ENCODE measurements around the gene LRRC49.
"Not testable (repeated sequence)": the region's sequence is repeated elsewhere in the genome, so short reads cannot be mapped to it uniquely, and the experiment has no call there.

DNA sequence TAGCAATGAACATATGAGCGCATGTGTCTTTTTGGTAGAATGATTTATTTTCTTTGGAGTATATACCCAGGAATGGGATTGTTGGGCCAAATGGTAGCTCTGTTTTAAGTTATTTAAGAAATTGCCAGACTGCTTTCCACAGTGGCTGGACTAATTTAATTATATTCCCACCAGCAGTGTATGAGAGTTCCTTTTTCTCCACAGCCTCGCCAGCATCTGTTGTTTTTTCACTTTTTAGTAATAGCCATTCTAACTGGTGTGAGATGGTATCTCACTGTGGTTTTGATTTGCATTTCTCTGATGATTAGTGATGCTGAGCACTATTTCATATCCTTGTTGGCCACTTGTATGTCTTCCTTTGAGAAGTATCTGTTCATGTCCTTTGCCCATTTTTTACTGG, 153.5 kb downstream of the LRRC49 start:
- not testable (repeated sequence) for TF ChIP-seq CTCF (conservative IDR thresholded peaks at IDR 0.05; ENCODE audit: low read length); EZH2phosphoT487 (IDR thresholded peaks at IDR 0.05; ENCODE audit: borderline replicate concordance)

Measured in Loucy (cell line).